Measurements from ENCODE around the gene MTMR1. TPM values are rescaled to one million over a fixed set of nuclear protein-coding genes. Genes with fewer than 3 reads are reported as not detected.

The MTMR1 gene
- total RNA-seq, 2 experiments from 2014 or later: 38.1 to 43.0 TPM

DNA sequence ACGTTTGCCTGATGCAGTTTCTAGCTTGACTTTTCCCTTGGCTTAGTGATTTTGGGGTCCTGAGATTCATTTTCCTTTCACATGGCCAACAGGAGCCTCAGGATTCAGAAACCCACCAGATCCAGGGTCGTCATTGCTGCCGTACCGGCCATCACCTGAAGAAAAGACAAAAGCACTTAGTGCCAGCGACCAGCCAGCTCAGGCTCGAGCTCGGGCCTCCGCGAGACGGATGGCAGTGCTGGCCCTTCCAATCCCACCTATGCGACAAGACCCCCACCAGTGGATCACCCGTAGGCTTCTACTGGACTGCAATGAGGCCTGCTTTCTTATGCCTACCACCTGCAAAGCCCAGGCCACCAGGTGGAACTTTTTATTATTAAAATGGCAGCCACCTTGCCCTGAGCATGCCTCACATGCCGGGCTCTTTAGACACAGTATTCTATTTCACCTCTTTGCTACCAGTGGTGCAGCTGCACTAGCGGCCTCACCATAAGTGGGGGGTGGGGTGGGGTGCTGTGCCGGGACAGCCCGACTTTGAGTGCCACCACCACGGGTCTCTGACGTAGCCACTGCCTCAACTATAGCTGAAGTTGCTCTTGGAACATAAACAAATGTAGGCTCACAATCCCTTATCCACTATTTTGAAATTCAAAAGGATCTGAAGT, 84.3 kb downstream of the MTMR1 start:
- Mint-ChIP-seq H3K4me1 (peaks cover 12% of the 10 kb centered on the region), H3K36me3 (ENCODE audit: low read depth) (no peaks in the 10 kb centered on the region), H3K27ac (no peak overlapping the region), H3K27me3 (no peaks in the 10 kb centered on the region), H3K4me3 (no peak overlapping the region), H3K9me3 (no peaks in the 10 kb centered on the region)
- CTCF ChIA-PET: interaction anchor here (1.4 kb wide), 1 partner anchor 305 kb away, joined by 4 read pairs; no protein-coding TSS in a partner anchor
- POLR2A ChIA-PET: no interaction called here
- no peak for DNase-seq

DNA sequence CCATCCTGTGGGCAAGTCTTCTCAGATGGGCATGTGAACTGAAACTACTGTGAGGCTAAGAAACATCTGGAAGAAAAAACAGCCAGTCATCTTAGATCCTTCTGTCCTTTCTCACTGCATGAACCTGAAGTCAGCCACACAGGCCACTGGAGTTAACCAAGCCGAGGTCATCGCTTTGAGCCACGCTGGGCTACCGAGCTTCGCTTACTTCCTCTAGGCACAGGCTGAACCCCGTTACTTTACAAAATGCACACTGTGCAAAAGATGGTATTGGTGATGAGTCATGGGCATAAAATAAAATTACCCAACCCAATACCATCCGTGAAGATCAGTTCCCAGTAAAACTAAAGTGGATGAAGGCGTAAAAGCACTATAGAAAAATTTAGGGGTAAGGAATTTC, 86.2 kb downstream of the MTMR1 start:
- ChIA-PET POLR2A (interaction anchor here (1.2 kb wide), 1 partner anchor 204 kb away, joined by 3 read pairs; the partner anchor contains the start of gene HMGB3), CTCF (interaction anchor here (1.3 kb wide), 1 partner anchor 14 kb away, joined by 3 read pairs; no protein-coding TSS in a partner anchor)
- Mint-ChIP-seq H3K9me3 (no peaks in the 10 kb centered on the region), H3K27ac (no peak overlapping the region), H3K4me3 (no peak overlapping the region), H3K36me3 (ENCODE audit: low read depth) (no peaks in the 10 kb centered on the region), H3K27me3 (no peaks in the 10 kb centered on the region), H3K4me1 (peaks cover 12% of the 10 kb centered on the region)
- no peak for DNase-seq

DNA sequence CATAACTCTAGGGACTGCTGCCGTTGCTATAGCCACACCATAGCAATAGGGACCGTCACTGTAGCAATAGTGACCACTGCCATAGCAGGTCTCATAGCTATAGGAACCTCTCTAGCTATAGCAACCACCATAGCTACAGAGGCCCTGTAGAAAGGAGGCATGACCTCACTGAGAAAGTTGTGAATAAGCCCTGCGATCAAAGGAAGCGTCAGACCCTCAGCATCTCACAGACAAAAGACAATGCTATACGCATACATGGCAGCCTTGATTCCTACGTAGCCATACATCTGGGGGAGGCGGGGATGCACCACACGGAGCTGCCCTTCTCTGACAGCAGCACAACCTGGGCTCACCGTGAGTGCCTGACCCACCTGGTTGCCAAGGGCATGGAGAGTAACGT, 88.5 kb downstream of the MTMR1 start:
- ChIA-PET CTCF (interaction anchor here (1.3 kb wide), 1 partner anchor 10 kb away, joined by 6 read pairs; no protein-coding TSS in a partner anchor), POLR2A (no interaction called here)
- Mint-ChIP-seq H3K9me3 (no peaks in the 10 kb centered on the region), H3K4me3 (no peak overlapping the region), H3K27me3 (no peaks in the 10 kb centered on the region), H3K4me1 (peaks cover 12% of the 10 kb centered on the region), H3K27ac (no peak overlapping the region), H3K36me3 (ENCODE audit: low read depth) (no peaks in the 10 kb centered on the region)
- DNase-seq: no peak

DNA sequence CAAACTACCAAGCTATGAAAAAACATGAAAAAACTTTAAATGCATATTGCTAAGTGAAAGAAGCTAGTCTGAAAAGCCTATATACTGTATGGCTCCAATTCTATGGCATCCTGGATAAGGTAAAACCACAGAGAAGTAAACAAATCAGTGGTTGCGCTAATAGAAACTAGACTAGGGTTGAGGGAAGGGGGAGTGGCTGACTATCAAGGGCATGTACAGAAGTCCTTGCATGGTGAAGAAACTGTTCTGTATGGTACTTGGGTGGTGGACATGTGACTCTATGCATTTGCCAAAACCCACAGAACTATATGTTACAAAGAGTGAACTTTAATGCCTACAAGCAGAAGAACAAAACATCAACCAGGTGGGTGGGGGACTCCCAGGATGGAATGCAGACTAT, 96.8 kb downstream of the MTMR1 start:
- H3K9me3 Mint-ChIP-seq: no peaks in the 10 kb centered on the region
- H3K4me1 Mint-ChIP-seq: peaks cover 6% of the 10 kb centered on the region
- DNase-seq: no peak
- ChIA-PET POLR2A (no interaction called here), CTCF (no interaction called here)
- no peaks in the 10 kb centered on the region for H3K27me3 Mint-ChIP-seq
- H3K27ac Mint-ChIP-seq: no peak overlapping the region
- H3K36me3 Mint-ChIP-seq (ENCODE audit: low read depth): peaks cover 14% of the 10 kb centered on the region
- H3K4me3 Mint-ChIP-seq: no peak overlapping the region

DNA sequence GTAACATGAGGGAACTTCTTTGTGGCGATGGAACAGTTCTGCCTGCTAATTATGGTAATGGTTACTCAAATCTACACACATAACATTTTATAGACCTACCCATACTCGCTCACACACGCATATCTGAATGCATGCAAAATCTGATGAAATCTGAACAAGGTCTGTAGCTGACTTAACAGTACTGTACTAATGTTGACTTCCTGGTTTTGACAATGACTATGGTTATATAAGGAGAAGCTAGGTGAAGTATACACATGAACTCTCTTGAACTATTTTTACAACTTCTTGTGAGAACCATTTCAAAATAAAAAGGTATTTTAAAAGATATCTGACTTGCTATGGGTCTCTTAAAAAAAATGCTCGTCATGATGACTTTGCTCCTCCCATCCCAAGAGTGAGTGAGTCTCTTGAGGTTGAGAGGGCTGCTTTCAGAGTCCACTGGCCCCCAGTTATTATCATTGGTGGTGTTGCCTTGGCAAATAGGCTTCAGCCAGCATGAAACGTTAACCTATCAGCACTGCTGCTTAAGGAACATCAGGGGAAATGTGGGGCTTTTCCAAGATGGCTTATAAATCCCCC, 99.8 kb downstream of the MTMR1 start:
- Mint-ChIP-seq H3K27me3 (no peaks in the 10 kb centered on the region), H3K36me3 (ENCODE audit: low read depth) (peaks cover 18% of the 10 kb centered on the region), H3K9me3 (no peaks in the 10 kb centered on the region), H3K4me1 (peaks cover 6% of the 10 kb centered on the region), H3K27ac (no peak overlapping the region), H3K4me3 (no peak overlapping the region)
- ChIA-PET POLR2A (no interaction called here), CTCF (no interaction called here)
- DNase-seq: no peak

DNA sequence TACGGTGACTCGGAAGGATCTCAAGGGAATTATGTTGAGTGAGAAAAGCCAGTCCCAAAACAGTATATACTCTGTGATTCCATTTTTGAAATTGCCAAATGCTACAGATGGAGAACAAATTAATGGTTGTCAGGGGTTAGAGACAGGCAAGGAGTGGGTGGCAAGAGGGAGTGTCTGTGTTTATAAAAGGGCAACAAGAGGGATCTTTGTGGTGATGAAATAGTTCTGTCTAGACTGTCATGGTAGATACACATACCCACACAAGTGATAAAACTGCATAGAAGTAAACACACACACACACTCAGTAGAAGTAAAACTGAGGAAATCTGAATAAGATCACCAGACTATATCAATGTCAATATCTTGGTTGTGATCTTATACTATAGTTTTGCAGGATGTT, 112.5 kb downstream of the MTMR1 start:
- POLR2A ChIA-PET: no interaction called here
- H3K9me3 Mint-ChIP-seq: no peaks in the 10 kb centered on the region
- H3K4me1 Mint-ChIP-seq: no peaks in the 10 kb centered on the region
- H3K36me3 Mint-ChIP-seq (ENCODE audit: low read depth): peaks cover 14% of the 10 kb centered on the region
- H3K27me3 Mint-ChIP-seq: no peaks in the 10 kb centered on the region
- H3K4me3 Mint-ChIP-seq: no peak overlapping the region
- no peak overlapping the region for H3K27ac Mint-ChIP-seq
- no peak for DNase-seq
- CTCF ChIA-PET: no interaction called here

DNA sequence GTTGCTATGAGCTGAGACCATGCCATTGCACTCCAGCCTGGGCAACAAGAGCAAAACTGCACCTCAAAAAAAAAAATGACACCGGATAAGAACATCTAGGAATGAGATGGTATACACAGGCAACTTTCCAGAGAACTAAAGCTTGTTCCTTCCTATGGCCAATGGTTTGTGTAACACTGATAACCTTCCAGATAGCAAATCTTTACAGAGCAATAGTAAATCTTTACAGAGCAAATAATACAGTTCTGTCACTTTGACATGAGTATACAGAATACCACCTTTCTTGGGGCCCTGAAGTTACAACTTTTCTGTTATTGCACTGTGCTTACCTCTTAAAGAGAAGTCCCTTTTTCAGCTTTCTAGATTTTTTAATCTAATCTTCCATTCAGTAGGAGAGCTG, 113.6 kb downstream of the MTMR1 start:
- CTCF ChIA-PET: no interaction called here
- H3K4me1 Mint-ChIP-seq: no peaks in the 10 kb centered on the region

DNA sequence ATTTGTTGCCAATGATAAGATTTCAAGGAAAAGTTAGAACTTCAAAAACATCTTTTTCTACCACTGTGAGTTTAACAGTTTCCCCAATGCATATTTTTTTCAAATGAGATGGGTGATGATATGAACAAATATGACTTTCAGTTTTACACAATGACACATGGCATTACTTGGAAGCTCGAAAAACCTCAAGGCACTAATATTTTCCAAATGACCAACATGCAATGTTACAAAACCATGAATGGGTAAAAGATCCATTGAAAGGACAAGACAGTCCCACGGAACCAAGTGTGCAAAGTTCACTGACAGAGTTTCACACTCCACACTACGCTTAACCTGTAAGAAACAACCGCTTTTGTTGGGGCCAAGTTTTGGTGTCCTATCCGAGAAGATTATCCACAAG, 120.7 kb downstream of the MTMR1 start:
- DNase-seq: no peak

More for the DNA sequence above, 113.6 kb downstream of the MTMR1 start:
- POLR2A ChIA-PET: no interaction called here
- Mint-ChIP-seq H3K27ac (no peak overlapping the region), H3K27me3 (no peaks in the 10 kb centered on the region), H3K36me3 (ENCODE audit: low read depth) (peaks cover 12% of the 10 kb centered on the region), H3K9me3 (no peaks in the 10 kb centered on the region), H3K4me3 (no peak overlapping the region)
- no peak for DNase-seq

More for the DNA sequence above, 120.7 kb downstream of the MTMR1 start:
- H3K36me3 Mint-ChIP-seq (ENCODE audit: low read depth): peaks cover 7% of the 10 kb centered on the region
- ChIA-PET POLR2A (no interaction called here), CTCF (no interaction called here)
- no peaks in the 10 kb centered on the region for H3K9me3 Mint-ChIP-seq
- peaks cover 9% of the 10 kb centered on the region for H3K4me1 Mint-ChIP-seq
- H3K27me3 Mint-ChIP-seq: no peaks in the 10 kb centered on the region
- H3K27ac Mint-ChIP-seq: no peak overlapping the region
- H3K4me3 Mint-ChIP-seq: no peak overlapping the region

Other genes with a start within 250 kb of the MTMR1 start
- gene MTM1, start 124.8 kb upstream of the MTMR1 start, total RNA-seq: 10 to 100 TPM; 36.3 to 36.5 TPM
- 10 to 100 TPM; 16.6 to 17.0 TPM for gene CD99L2, start 205.3 kb downstream of the MTMR1 start, total RNA-seq

Data from activated CD4-positive, alpha-beta memory T cell treated with anti-CD3 and anti-CD28 coated beads, Interleukin-2, amount 10 ng/mL, durations not matched to agents 7 days and 5 days (primary cell).